ENCODE results near the gene PRPF6. TPM values are rescaled to one million over a fixed set of nuclear protein-coding genes. Genes with fewer than 3 reads are reported as not detected.

Gene PRPF6
- total and polyA plus RNA-seq, 2 of the 13 experiments (the other 11 are each of a cell fraction or from before 2014, with no cell fraction given) = 63.7 to 101 TPM

GRCh38 chr20:64062596-64063388, 81.9 kb downstream of the PRPF6 start, which contains the start of gene TCEA2 (continued):
- TF ChIP-seq HNF1A (IDR thresholded peaks at IDR 0.05; ENCODE audit: low read depth) = no peak; the same call in 1 of the 2 replicates
- peak; percentile 74; the same call in 1 of the 2 replicates for TF ChIP-seq HNF1A (CRISPR knock-in tag; IDR thresholded peaks at IDR 0.05; ENCODE audit: borderline replicate concordance)
- peak; percentile 89; the same call in 1 of the 2 replicates for TF ChIP-seq NR1H2 (CRISPR knock-in tag; IDR thresholded peaks at IDR 0.05; ENCODE audit: borderline replicate concordance, low read depth)
- TF ChIP-seq ZFY (CRISPR knock-in tag; IDR thresholded peaks at IDR 0.05) = peak; percentile 99
- TF ChIP-seq RNF219 (CRISPR knock-in tag; IDR thresholded peaks at IDR 0.05) = no peak
- TF ChIP-seq NFE2L2 (IDR thresholded peaks at IDR 0.05; ENCODE audit: low read length) = no peak; the same call in 1 of the 2 replicates
- peak; percentile 93 for TF ChIP-seq ZNF143 (CRISPR knock-in tag; IDR thresholded peaks at IDR 0.05)
- no peak; the same call in 1 of the 2 replicates for TF ChIP-seq ZNF646 (CRISPR knock-in tag; IDR thresholded peaks at IDR 0.05)
- TF ChIP-seq PHF5A (CRISPR knock-in tag; IDR thresholded peaks at IDR 0.05; ENCODE audit: low read depth, unreplicated experiment) = peak; percentile 99
- TF ChIP-seq NR2C2 (CRISPR knock-in tag; IDR thresholded peaks at IDR 0.05; ENCODE audit: borderline replicate concordance) = peak; percentile 98
- TF ChIP-seq PHF20 (CRISPR knock-in tag; IDR thresholded peaks at IDR 0.05) = peak; percentile 92

All from HepG2 (cell line).